ENCODE results near the gene SLC6A7.

SLC6A7 gene

GRCh38 chr5:150190987-150191386, 1.1 kb downstream of the SLC6A7 start:
- Histone ChIP-seq H3K27ac (no peak overlapping the region), H4K20me1 (ENCODE audit: insufficient read depth) (no peaks in the 10 kb centered on the region), H3K79me2 (ENCODE audit: insufficient read depth, low read depth) (no peaks in the 10 kb centered on the region), H3K4me1 (ENCODE audit: low read depth, poor library complexity, severe bottlenecking) (no peaks in the 10 kb centered on the region), H3K4me3 (IDR thresholded peaks at IDR 0.05; ENCODE audit: insufficient read depth, low read depth, low read length) (no peak overlapping the region), H3K9ac (no peak overlapping the region), H3K36me3 (ENCODE audit: insufficient read depth) (no peaks in the 10 kb centered on the region), H3K4me2 (no peak overlapping the region), H3K27me3 (ENCODE audit: insufficient read depth, low read depth) (no peaks in the 10 kb centered on the region), H2AFZ (ENCODE audit: low read depth) (no peak overlapping the region)
- no peak for TF ChIP-seq CTCF (conservative IDR thresholded peaks at IDR 0.05; ENCODE audit: low read depth, low read length)

GRCh38 chr5:150192462-150192861, 2.6 kb downstream of the SLC6A7 start:
- TF ChIP-seq CTCF (conservative IDR thresholded peaks at IDR 0.05; ENCODE audit: low read depth, low read length), result no peak
- Histone ChIP-seq H3K36me3 (ENCODE audit: insufficient read depth) (no peaks in the 10 kb centered on the region), H3K9ac (no peak overlapping the region), H3K27ac (no peak overlapping the region), H3K4me2 (no peak overlapping the region), H3K4me3 (IDR thresholded peaks at IDR 0.05; ENCODE audit: insufficient read depth, low read depth, low read length) (no peak overlapping the region), H3K27me3 (ENCODE audit: insufficient read depth, low read depth) (no peaks in the 10 kb centered on the region), H3K79me2 (ENCODE audit: insufficient read depth, low read depth) (no peaks in the 10 kb centered on the region), H3K4me1 (ENCODE audit: low read depth, poor library complexity, severe bottlenecking) (no peaks in the 10 kb centered on the region), H4K20me1 (ENCODE audit: insufficient read depth) (no peaks in the 10 kb centered on the region), H2AFZ (ENCODE audit: low read depth) (no peak overlapping the region)

- H3K27me3 ChIP-seq (ENCODE audit: insufficient read depth, low read depth), result no peaks in the 10 kb centered on the region
- no peak for TF ChIP-seq CTCF (conservative IDR thresholded peaks at IDR 0.05; ENCODE audit: low read depth, low read length)
- no peak overlapping the region for H3K4me3 ChIP-seq (IDR thresholded peaks at IDR 0.05; ENCODE audit: insufficient read depth, low read depth, low read length)
- no peak overlapping the region for H2AFZ ChIP-seq (ENCODE audit: low read depth)
- H3K36me3 ChIP-seq (ENCODE audit: insufficient read depth), result no peaks in the 10 kb centered on the region
- no peaks in the 10 kb centered on the region for H4K20me1 ChIP-seq (ENCODE audit: insufficient read depth)
- no peak overlapping the region for H3K4me2 ChIP-seq
- no peak overlapping the region for H3K9ac ChIP-seq
- no peaks in the 10 kb centered on the region for H3K4me1 ChIP-seq (ENCODE audit: low read depth, poor library complexity, severe bottlenecking)
- no peak overlapping the region for H3K27ac ChIP-seq
- no peaks in the 10 kb centered on the region for H3K79me2 ChIP-seq (ENCODE audit: insufficient read depth, low read depth)
Observed at GRCh38 chr5:150195736-150196485, 6.0 kb downstream of the SLC6A7 start.

- H2AFZ ChIP-seq (ENCODE audit: low read depth), result no peak overlapping the region
- H3K27ac ChIP-seq, result no peak overlapping the region
- TF ChIP-seq CTCF (conservative IDR thresholded peaks at IDR 0.05; ENCODE audit: low read depth, low read length), result no peak
- no peak overlapping the region for H3K9ac ChIP-seq
- no peaks in the 10 kb centered on the region for H3K27me3 ChIP-seq (ENCODE audit: insufficient read depth, low read depth)
- H3K4me3 ChIP-seq (IDR thresholded peaks at IDR 0.05; ENCODE audit: insufficient read depth, low read depth, low read length), result no peak overlapping the region
- no peak overlapping the region for H3K4me2 ChIP-seq
- H4K20me1 ChIP-seq (ENCODE audit: insufficient read depth), result no peaks in the 10 kb centered on the region
- no peaks in the 10 kb centered on the region for H3K79me2 ChIP-seq (ENCODE audit: insufficient read depth, low read depth)
- H3K4me1 ChIP-seq (ENCODE audit: low read depth, poor library complexity, severe bottlenecking), result no peaks in the 10 kb centered on the region
- H3K36me3 ChIP-seq (ENCODE audit: insufficient read depth), result no peaks in the 10 kb centered on the region
Observed at GRCh38 chr5:150196514-150196913, 6.7 kb downstream of the SLC6A7 start.
